H1 (cell line): ENCODE results near the gene CDH11. TPM values are rescaled to one million over a fixed set of nuclear protein-coding genes. Genes with fewer than 3 reads are reported as not detected.

ENCODE experiments used
- EP300 ChIP-seq, 2 experiments: IDR thresholded peaks; 1 replicate in 1 of 2; 2 replicates in 1 of 2; pipeline ENCODE4 v1.6.1; 2011 to 2012; ENCODE audit warnings: low read depth in 2 of 2, low read length in 2 of 2, mild to moderate bottlenecking in 2 of 2, borderline replicate concordance in 1 of 2, inconsistent platforms in 1 of 2, moderate library complexity in 1 of 2
- GABPA ChIP-seq: IDR thresholded peaks from 2 replicates; pipeline ENCODE4 v1.6.1; 2011; ENCODE audit warnings: mild to moderate bottlenecking, low read length, moderate library complexity, borderline replicate concordance; ENCODE audit not compliant: insufficient read depth
- HDAC6 ChIP-seq: IDR thresholded peaks from one replicate; pipeline ENCODE4 v1.7.1; 2012; ENCODE audit warnings: low read depth, mild to moderate bottlenecking, inconsistent platforms, low read length, moderate library complexity
- POU5F1 ChIP-seq: IDR thresholded peaks from 2 replicates; pipeline ENCODE4 v1.6.1; 2011; ENCODE audit warnings: low read depth, mild to moderate bottlenecking, low read length, moderate library complexity
- RFX5 ChIP-seq: IDR thresholded peaks from 2 replicates; pipeline ENCODE4 v1.6.1; 2011; ENCODE audit warnings: low read depth, low read length, improper control_type of control experiment, borderline replicate concordance
- SIX5 ChIP-seq: IDR thresholded peaks from 2 replicates; pipeline ENCODE4 v1.6.1; 2011; ENCODE audit warnings: mild to moderate bottlenecking, low read depth, low read length
- SP4 ChIP-seq: IDR thresholded peaks from 2 replicates; pipeline ENCODE4 v1.6.1; 2012; ENCODE audit warnings: low read length, inconsistent platforms
- YY1 ChIP-seq: IDR thresholded peaks from 2 replicates; pipeline ENCODE4 v1.6.1; 2011; ENCODE audit warnings: low read depth, mild to moderate bottlenecking, low read length
- polyA plus RNA-seq, 7 experiments: library from polyadenylated mRNA; depleted of rRNA in 3 of 7; stranded (reverse) in 5 of 7; unstranded in 2 of 7; fragments of >200 nt in 5 of 7; fragments of 200-250 nt in 2 of 7; gene quantifications; 1 replicate in 5 of 7; 2 replicates in 1 of 7; 4 replicates in 1 of 7; pipeline versions ENCODE4 v1.2.1 to v1.2.3, GENCODE V29; 2011 to 2013; ENCODE audit warnings: missing spikeins in 2 of 7, mixed read lengths in 2 of 7
- total RNA-seq: library from RNA; stranded (reverse); fragmentation: NEBNext Ultra II Directional; extraction: Animal tissue kit (Norgen Biotek cat#: 25700); gene quantifications from 2 replicates; pipeline ENCODE4 v1.2.1, GENCODE V29; 2021

CDH11 gene
- total and polyA plus RNA-seq, 2 of the 8 experiments (the other 6 are each of a cell fraction or from before 2014, with no cell fraction given), result 3.3 to 8.4 TPM

DNA sequence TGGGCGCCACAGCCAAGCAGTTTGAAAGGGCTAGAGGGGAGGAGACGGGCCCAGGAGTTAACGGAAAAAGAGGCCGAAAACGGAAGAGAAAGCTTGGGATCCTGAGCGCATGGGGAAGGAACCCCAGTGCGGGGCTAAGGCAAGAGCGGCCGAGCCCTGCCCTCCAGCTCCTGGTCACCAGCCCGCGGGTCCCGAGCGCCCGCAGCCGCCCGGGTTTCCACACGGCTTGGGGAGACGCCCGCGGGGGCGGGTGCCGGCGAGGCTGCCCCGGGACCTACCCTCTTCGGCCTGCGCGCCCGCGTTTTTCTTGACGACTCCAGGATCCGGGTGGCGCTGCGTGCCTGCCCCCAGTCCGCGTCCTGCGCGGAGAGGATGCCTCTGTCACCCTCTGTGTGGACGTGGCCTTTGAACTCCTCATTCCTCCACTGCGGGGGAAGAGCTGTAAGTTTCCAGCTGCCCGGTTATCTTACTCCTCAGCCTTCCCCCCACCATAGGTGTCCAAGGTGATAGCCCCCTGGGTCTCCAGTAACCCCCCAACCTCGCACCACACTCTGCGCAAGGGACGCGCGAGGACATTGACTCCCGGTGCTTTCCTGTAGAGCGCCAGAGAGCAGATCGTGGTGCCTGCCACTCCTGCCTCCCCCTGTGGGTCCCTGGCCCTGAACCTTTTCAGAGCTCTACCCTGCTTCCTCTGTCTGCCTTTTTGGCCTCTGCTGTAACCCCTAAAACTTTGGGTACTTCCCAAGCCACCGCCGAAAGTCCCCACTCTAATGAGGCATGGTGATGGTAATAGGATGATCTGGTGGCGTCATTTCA, 1.7 kb upstream of the CDH11 start (continued):
- no peak for TF ChIP-seq SIX5
- TF ChIP-seq EP300 (IDR thresholded peaks at IDR 0.05; ENCODE audit: borderline replicate concordance in 1 of 2, low read depth in 2 of 2, low read length in 2 of 2), result no peak
- no peak for TF ChIP-seq HDAC6
- TF ChIP-seq YY1, result no peak
- TF ChIP-seq GABPA, result no peak
- no peak for TF ChIP-seq SP4
- TF ChIP-seq RFX5, result no peak
- TF ChIP-seq POU5F1, result no peak
